Natural killer cell (primary cell): ENCODE measurements around the gene USP6NL. TPM values are rescaled to one million over a fixed set of nuclear protein-coding genes. Genes with fewer than 3 reads are reported as not detected.
"Not testable (repeated sequence)": the region's sequence is repeated elsewhere in the genome, so short reads cannot be mapped to it uniquely, and the experiment has no call there.

Experiments used
- ATAC-seq, 3 donors: fragments of 150-1000 bp in 2 of 3; fragments of 200-7000 bp in 1 of 3; cut with Tn5 transposase; 1 replicate in 1 of 3; 2 replicates in 2 of 3; pipeline ENCODE4 v1.10.0; 2021; ENCODE audit warnings: mild to moderate bottlenecking in 2 of 3, moderate library complexity in 2 of 3
- DNase-seq, 2 donors: peaks; one replicate each; pipeline versions ENCODE4 v3.0.0 to v3.0.0-alpha.2; 2013 to 2021; ENCODE audit warnings: mixed read lengths in 1 of 2
- H3K27ac ChIP-seq: one replicate; pipeline ENCODE4 v1.5.1; 2013; ENCODE audit warnings: mild to moderate bottlenecking, low read length
- H3K27me3 ChIP-seq: one replicate; pipeline ENCODE4 v1.6.1; 2013; ENCODE audit warnings: low read length; ENCODE audit not compliant: control insufficient read depth, insufficient read depth
- H3K36me3 ChIP-seq: one replicate; pipeline ENCODE4 v1.6.1; 2013; ENCODE audit warnings: low read length; ENCODE audit not compliant: control insufficient read depth, insufficient read depth
- H3K4me1 ChIP-seq: one replicate; pipeline ENCODE4 v1.6.1; 2013; ENCODE audit warnings: low read length; ENCODE audit not compliant: control insufficient read depth, insufficient read depth
- H3K4me3 ChIP-seq: one replicate; pipeline ENCODE4 v1.5.1; 2013; ENCODE audit warnings: low read length
- H3K9me3 ChIP-seq: one replicate; pipeline ENCODE4 v1.6.1; 2013; ENCODE audit warnings: low read length; ENCODE audit not compliant: control insufficient read depth, insufficient read depth
- H3K27ac Mint-ChIP-seq, 2 donors: one replicate each; pipeline ENCODE4 v1.8.0; 2022; ENCODE audit warnings: mild to moderate bottlenecking in 2 of 2, mixed read lengths in 2 of 2, moderate library complexity in 1 of 2
- H3K27me3 Mint-ChIP-seq, 2 donors: one replicate each; pipeline ENCODE4 v1.8.0; 2022; ENCODE audit warnings: low read depth in 2 of 2, mixed read lengths in 2 of 2
- H3K36me3 Mint-ChIP-seq: one replicate; pipeline ENCODE4 v1.8.0; 2022; ENCODE audit warnings: mixed read lengths
- H3K4me1 Mint-ChIP-seq, 2 donors: one replicate each; pipeline ENCODE4 v1.8.0; 2022; ENCODE audit warnings: mixed read lengths in 2 of 2
- H3K4me3 Mint-ChIP-seq: one replicate; pipeline ENCODE4 v1.8.0; 2022; ENCODE audit warnings: mild to moderate bottlenecking, moderate library complexity, mixed read lengths
- H3K9me3 Mint-ChIP-seq, 2 donors: one replicate each; pipeline ENCODE4 v1.8.0; 2022; ENCODE audit warnings: mixed read lengths in 2 of 2
- WGBS: methylation state at CpG from one replicate; pipeline ENCODE4 v1.1.7; 2013; ENCODE audit warnings: missing lambda C conversion rate; ENCODE audit not compliant: insufficient coverage; 5-methylcytosine and 5-hydroxymethylcytosine counted together
- intact Hi-C: fragments of 100-400 bp; cut with micrococcal nuclease; formaldehyde crosslinking; loops from one replicate; pipeline ENCODE4 v1.14.2; 2022
- total RNA-seq, 4 donors: library from RNA; stranded (reverse); fragments of 120-200 nt in 1 of 4; gene quantifications; one replicate each; pipeline versions ENCODE4 v1.2.3 to v1.2.4, GENCODE V29; 2013 to 2022
- TF ChIP-seq, protein P1 (sequence below): fragments of 200-600 bp; IDR thresholded peaks from one replicate; pipeline ENCODE4 v1.8.0; 2022; ENCODE audit warnings: antibody characterized with exemption

USP6NL gene
- total RNA-seq, 3 donors from 2014 or later (not counting 1 experiment from before 2014, with no cell fraction given): 2.3 to 3.7 (median 2.5) TPM

DNA sequence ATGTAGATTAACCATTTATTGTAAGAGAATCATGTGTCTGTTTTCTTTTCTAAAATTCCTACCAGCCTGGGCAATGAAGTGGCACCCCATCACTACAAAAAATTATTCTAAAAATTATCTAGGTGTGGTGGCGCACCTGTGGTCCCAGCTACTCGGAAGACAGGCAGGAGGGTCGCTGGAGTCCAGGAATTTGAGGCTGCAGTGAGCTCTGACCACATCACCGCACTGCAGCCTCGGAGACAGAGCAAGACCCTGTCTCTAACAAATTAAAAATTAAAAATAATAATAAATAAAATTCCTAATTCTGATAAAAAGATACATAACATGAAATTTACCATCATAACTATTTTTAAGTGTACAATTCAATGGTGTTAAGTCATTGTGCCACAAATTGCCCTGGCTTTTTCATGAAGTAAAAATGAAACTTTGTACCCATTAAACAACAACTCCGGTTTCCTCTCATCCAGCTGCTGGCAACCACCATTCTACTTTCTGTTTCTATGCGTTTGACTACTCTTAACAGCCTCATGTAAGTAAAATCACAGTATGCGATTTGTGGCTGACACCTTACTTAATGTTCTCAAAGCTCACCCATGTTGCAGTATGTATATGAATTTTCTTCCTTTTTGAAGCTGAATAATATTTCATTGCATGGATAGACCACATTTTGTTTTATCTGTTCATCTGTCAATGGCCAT, 20.6 kb upstream of the USP6NL start:
- H3K36me3 ChIP-seq: no peaks in the 10 kb centered on the region
- intact Hi-C loops: no loop called here
- peaks cover 11 to 19% of the 10 kb centered on the region in 2 donors for H3K4me1 Mint-ChIP-seq
- peak overlapping the region; percentile 72 for H3K4me3 Mint-ChIP-seq
- peaks cover 10% of the 10 kb centered on the region for H3K4me1 ChIP-seq
- peak overlapping the region; percentile 37 to 63 for H3K27ac Mint-ChIP-seq
- no peaks in the 10 kb centered on the region for H3K27me3 ChIP-seq
- peaks cover 5 to 11% of the 10 kb centered on the region in 2 donors for H3K27me3 Mint-ChIP-seq
- ATAC-seq: peak; percentile 96 to 100 (median 97)
- WGBS: 23% methylated on average over 4 of the region's 8 CpGs
- peak overlapping the region; percentile 7 for H3K4me3 ChIP-seq
- H3K9me3 ChIP-seq: no peaks in the 10 kb centered on the region
- no peaks in the 10 kb centered on the region for H3K9me3 Mint-ChIP-seq
- DNase-seq: peak in 1 of 2 donors; percentile 64
- TF ChIP-seq, protein P1, sequence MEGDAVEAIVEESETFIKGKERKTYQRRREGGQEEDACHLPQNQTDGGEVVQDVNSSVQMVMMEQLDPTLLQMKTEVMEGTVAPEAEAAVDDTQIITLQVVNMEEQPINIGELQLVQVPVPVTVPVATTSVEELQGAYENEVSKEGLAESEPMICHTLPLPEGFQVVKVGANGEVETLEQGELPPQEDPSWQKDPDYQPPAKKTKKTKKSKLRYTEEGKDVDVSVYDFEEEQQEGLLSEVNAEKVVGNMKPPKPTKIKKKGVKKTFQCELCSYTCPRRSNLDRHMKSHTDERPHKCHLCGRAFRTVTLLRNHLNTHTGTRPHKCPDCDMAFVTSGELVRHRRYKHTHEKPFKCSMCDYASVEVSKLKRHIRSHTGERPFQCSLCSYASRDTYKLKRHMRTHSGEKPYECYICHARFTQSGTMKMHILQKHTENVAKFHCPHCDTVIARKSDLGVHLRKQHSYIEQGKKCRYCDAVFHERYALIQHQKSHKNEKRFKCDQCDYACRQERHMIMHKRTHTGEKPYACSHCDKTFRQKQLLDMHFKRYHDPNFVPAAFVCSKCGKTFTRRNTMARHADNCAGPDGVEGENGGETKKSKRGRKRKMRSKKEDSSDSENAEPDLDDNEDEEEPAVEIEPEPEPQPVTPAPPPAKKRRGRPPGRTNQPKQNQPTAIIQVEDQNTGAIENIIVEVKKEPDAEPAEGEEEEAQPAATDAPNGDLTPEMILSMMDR: no peak
- H3K27ac ChIP-seq: peak overlapping the region; percentile 53
- H3K36me3 Mint-ChIP-seq: no peaks in the 10 kb centered on the region

DNA sequence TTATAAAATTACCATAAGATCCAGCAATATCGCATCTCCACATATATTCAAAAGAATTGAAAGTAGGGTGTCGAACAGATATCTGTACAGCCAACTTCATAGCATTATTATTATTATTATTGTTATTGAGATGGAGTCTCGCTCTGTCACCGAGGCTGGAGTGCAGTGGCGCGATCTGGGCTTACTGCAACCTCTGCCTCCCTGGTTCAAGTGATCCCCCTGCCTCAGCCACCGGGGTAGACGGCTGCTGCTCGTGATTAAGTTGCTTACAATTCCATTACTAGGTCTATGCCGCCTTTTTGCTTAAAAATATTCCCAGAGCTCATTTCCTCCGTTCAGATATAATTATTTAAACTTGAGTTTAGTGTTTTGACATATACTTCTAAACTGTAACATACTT, 19.8 kb upstream of the USP6NL start:
- no peaks in the 10 kb centered on the region for H3K36me3 Mint-ChIP-seq
- WGBS: 100% methylated on average over 6 of the region's 11 CpGs
- no peaks in the 10 kb centered on the region for H3K9me3 Mint-ChIP-seq
- DNase-seq (no peak), ATAC-seq (no peak)
- TF ChIP-seq, protein P1: no peak
- no peaks in the 10 kb centered on the region for H3K36me3 ChIP-seq
- no peak overlapping the region for H3K27ac ChIP-seq
- H3K9me3 ChIP-seq: no peaks in the 10 kb centered on the region
- H3K4me1 ChIP-seq: peaks cover 13% of the 10 kb centered on the region
- no peaks in the 10 kb centered on the region for H3K27me3 ChIP-seq
- no peak overlapping the region for H3K4me3 ChIP-seq
- intact Hi-C loops: no loop called here
- no peak overlapping the region for H3K4me3 Mint-ChIP-seq
- no peak overlapping the region for H3K27ac Mint-ChIP-seq
- peaks cover 11 to 19% of the 10 kb centered on the region in 2 donors for H3K4me1 Mint-ChIP-seq
- H3K27me3 Mint-ChIP-seq: peaks cover 4 to 7% of the 10 kb centered on the region in 2 donors

DNA sequence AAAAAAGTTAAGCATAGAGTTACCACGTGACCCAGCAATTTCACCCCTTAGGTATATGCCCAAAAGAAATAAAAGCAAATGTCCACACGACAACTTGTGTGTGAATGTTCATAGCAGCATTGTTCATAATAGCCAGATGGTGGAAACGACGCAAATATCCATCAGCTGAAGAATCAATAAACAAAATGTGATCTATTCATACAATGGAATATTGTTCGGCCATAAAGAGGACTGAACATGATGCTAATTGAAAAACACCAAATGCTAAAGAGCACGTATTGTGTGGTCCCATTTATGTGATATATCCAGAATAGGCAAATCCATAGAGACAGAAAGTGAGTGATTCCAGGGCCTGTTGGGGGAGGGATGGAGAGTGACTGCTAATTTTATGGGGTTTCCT, 18.3 kb upstream of the USP6NL start:
- intact Hi-C loops: no loop called here
- ATAC-seq: no peak

DNA sequence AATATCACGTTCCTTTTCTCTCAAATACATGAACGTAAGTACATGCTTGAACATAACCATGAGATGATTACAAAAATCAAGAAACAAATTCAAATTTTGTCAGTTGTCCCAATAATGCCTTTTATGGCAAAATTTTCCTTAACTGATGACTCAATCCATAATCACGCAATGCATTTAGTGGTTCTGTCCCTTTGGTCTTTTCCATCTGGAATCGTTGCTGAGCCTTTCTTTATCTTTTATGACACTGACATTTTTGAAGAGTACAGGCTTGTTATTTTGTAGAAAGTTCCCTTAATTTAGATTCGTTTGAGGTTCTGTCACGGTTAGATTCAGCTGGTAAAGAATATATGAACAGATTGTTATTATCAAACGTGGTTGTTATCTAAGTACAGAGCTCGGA, 16.5 kb upstream of the USP6NL start:
- H3K27ac ChIP-seq, H3K4me3 Mint-ChIP-seq, H3K27me3 Mint-ChIP-seq, H3K36me3 Mint-ChIP-seq, intact Hi-C loops, H3K27ac Mint-ChIP-seq, H3K27me3 ChIP-seq, H3K9me3 Mint-ChIP-seq, H3K4me3 ChIP-seq, H3K36me3 ChIP-seq, DNase-seq, H3K9me3 ChIP-seq, ATAC-seq: not testable (repeated sequence)
- peaks cover 25% of the 10 kb centered on the region for H3K4me1 ChIP-seq
- WGBS: 93% methylated on average over 6 of the region's 8 CpGs
- peaks cover 14% of the 10 kb centered on the region in 2 donors for H3K4me1 Mint-ChIP-seq

More for the DNA sequence above, 18.3 kb upstream of the USP6NL start:
- TF ChIP-seq, protein P1: no peak
- Mint-ChIP-seq H3K4me3 (no peak overlapping the region), H3K27me3 (peaks cover 5 to 7% of the 10 kb centered on the region in 2 donors), H3K36me3 (no peaks in the 10 kb centered on the region), H3K27ac (no peak overlapping the region), H3K9me3 (no peaks in the 10 kb centered on the region), H3K4me1 (peaks cover 17 to 25% of the 10 kb centered on the region in 2 donors)
- peaks cover 25% of the 10 kb centered on the region for H3K4me1 ChIP-seq
- H3K9me3 ChIP-seq: no peaks in the 10 kb centered on the region
- H3K4me3 ChIP-seq: no peak overlapping the region
- no peaks in the 10 kb centered on the region for H3K27me3 ChIP-seq
- H3K36me3 ChIP-seq: no peaks in the 10 kb centered on the region
- 95% methylated on average over 6 of the region's 6 CpGs for WGBS
- no peak overlapping the region for H3K27ac ChIP-seq
- no peak for DNase-seq
